K562 (cell line): Measurements from ENCODE around the gene ABHD17C. TPM values are rescaled to one million over a fixed set of nuclear protein-coding genes. Genes with fewer than 3 reads are reported as not detected.

Experiments used
- ATAC-seq: fragments of 200-7000 bp; cut with Tn5 transposase; 3 replicates; pipeline ENCODE4 v1.9.1; 2020; ENCODE audit warnings: moderate library complexity
- BruUV-seq: library from RNA; stranded (reverse); fragments of 400-500 nt; replicated peaks from 2 replicates; lab custom pipeline; 2021; lab: Mats Ljungman, UMichigan
- CTCF ChIA-PET: fragments of 300-600 bp; formaldehyde crosslinking; extraction: SDS; loops from one replicate; lab custom pipeline; 2021; ENCODE audit warnings: low intra/inter-chr PET ratio; lab: Yijun Ruan, JAX
- POLR2A ChIA-PET: fragments of 300-600, 350-650 bp; sonication (Branson Sonifier 250); formaldehyde crosslinking; extraction: SDS; loops from one replicate; lab custom pipeline; 2021; ENCODE audit warnings: antibody characterized with exemption, inconsistent platforms; lab: Yijun Ruan, JAX
- DNase-seq, 4 experiments: peaks; one replicate each; pipeline versions ENCODE4 v3.0.0 to v3.0.0-alpha.2; 2011 to 2018; ENCODE audit warnings: low spot score in 3 of 4, mixed read lengths in 3 of 4; ENCODE audit errors: extremely low read depth in 1 of 4
- FAIRE-seq: peaks from 2 replicates; lab custom pipeline; 2011; peaks lifted over from hg19 to GRCh38; lab: Jason Lieb, UNC
- H2AFZ ChIP-seq: 2 replicates; pipeline ENCODE4 v1.6.0; 2011; ENCODE audit warnings: low read depth, low read length, control low read depth, inconsistent platforms
- H3K27ac ChIP-seq: fragments of 200-600 bp; 3 replicates; pipeline ENCODE4 v1.8.0; 2011; ENCODE audit warnings: low read depth, mild to moderate bottlenecking, control low read depth, inconsistent platforms, low read length, moderate library complexity, mixed read lengths; ENCODE audit errors: extremely low read depth
- H3K27me3 ChIP-seq, 2 experiments: fragments of 300-600 bp in 1 of 2; 2 replicates in 1 of 2; 3 replicates in 1 of 2; pipeline versions ENCODE4 v1.6.0 to v1.8.0; 2011; ENCODE audit warnings: inconsistent platforms in 2 of 2, low read length in 2 of 2, mild to moderate bottlenecking in 1 of 2, mixed read lengths in 1 of 2, moderate library complexity in 1 of 2; ENCODE audit not compliant: control insufficient read depth in 2 of 2, insufficient read depth in 2 of 2
- H3K36me3 ChIP-seq: fragments of 300-600 bp; 3 replicates; pipeline ENCODE4 v1.8.0; 2011; ENCODE audit warnings: mild to moderate bottlenecking, low read length, inconsistent platforms; ENCODE audit not compliant: control insufficient read depth, insufficient read depth
- H3K4me1 ChIP-seq, 2 experiments: fragments of 200-600 bp in 1 of 2; replicated peaks in 1 of 2; 2 replicates in 1 of 2; 3 replicates in 1 of 2; pipeline versions ENCODE4 v1.5.1 to v1.8.0; 2011; ENCODE audit warnings: inconsistent platforms in 2 of 2, low read length in 2 of 2, mild to moderate bottlenecking in 1 of 2, mixed read lengths in 1 of 2, moderate library complexity in 1 of 2; ENCODE audit not compliant: control insufficient read depth in 2 of 2, insufficient read depth in 2 of 2
- H3K4me2 ChIP-seq: 2 replicates; pipeline ENCODE4 v1.6.1; 2011; ENCODE audit warnings: low read length, control low read depth, inconsistent platforms, mixed read lengths; ENCODE audit not compliant: insufficient read depth
- H3K4me3 ChIP-seq: fragments of 200-600 bp; sonication (generic), shearing (Covaris generic); 2 replicates; pipeline ENCODE4 v1.5.1; 2016; ENCODE audit warnings: control low read depth, inconsistent platforms
- H3K79me2 ChIP-seq: fragments of 200-600 bp; 3 replicates; pipeline ENCODE4 v1.8.0; 2011; ENCODE audit warnings: low read length, inconsistent platforms; ENCODE audit not compliant: control insufficient read depth, insufficient read depth
- H3K9ac ChIP-seq, 2 experiments: 2 replicates each; pipeline versions ENCODE4 v1.6.0 to v1.6.1; 2011; ENCODE audit warnings: low read depth in 2 of 2, low read length in 2 of 2, control low read depth in 1 of 2, inconsistent platforms in 1 of 2, mild to moderate bottlenecking in 1 of 2, mixed read lengths in 1 of 2; ENCODE audit not compliant: insufficient read depth in 1 of 2
- H3K9me1 ChIP-seq: one replicate; pipeline ENCODE4 v1.6.0; 2011; ENCODE audit warnings: inconsistent platforms, mild to moderate bottlenecking, low read length, moderate library complexity; ENCODE audit not compliant: control insufficient read depth, insufficient read depth
- H3K9me3 ChIP-seq: replicated peaks from 2 replicates; pipeline ENCODE4 v1.5.1; 2011; ENCODE audit warnings: low read depth, low read length, inconsistent platforms; ENCODE audit not compliant: control insufficient read depth, insufficient read depth
- H4K20me1 ChIP-seq: replicated peaks from 2 replicates; pipeline ENCODE4 v1.6.1; 2011; ENCODE audit warnings: low read length, inconsistent platforms, mixed read lengths; ENCODE audit not compliant: control insufficient read depth, insufficient read depth
- HDAC6 ChIP-seq: IDR thresholded peaks from 2 replicates; pipeline ENCODE4 v1.6.1; 2012; ENCODE audit warnings: low read depth, mild to moderate bottlenecking, control low read depth, inconsistent platforms, low read length, moderate library complexity
- HNRNPK ChIP-seq: fragments of 200-400 bp; formaldehyde crosslinking; IDR thresholded peaks from one replicate; pipeline ENCODE4 v1.6.1; 2018; ENCODE audit warnings: mild to moderate bottlenecking, low read depth, low read length; ENCODE audit not compliant: poor library complexity, severe bottlenecking
- JUNB ChIP-seq: fragments of 450-650 bp; formaldehyde crosslinking; conservative IDR thresholded peaks from 2 replicates; pipeline ENCODE4 v1.4.0; 2020; ENCODE audit warnings: mild to moderate bottlenecking
- MED1 ChIP-seq: sonication (generic); formaldehyde crosslinking; IDR thresholded peaks from 2 replicates; pipeline ENCODE4 v1.8.1; 2023; ENCODE audit warnings: missing genetic modification reagents, borderline replicate concordance
- MYC ChIP-seq, 2 experiments: fragments of 250-450 bp in 1 of 2; sonication (Bioruptor Pico) in 1 of 2; IDR thresholded peaks; 2 replicates each; pipeline versions ENCODE4 v1.5.1 to v1.6.1; 2012 to 2021; ENCODE audit warnings: low read depth in 2 of 2, borderline replicate concordance in 1 of 2, improper control_type of control experiment in 1 of 2, low read length in 1 of 2, mild to moderate bottlenecking in 1 of 2, moderate library complexity in 1 of 2
- POU5F1 ChIP-seq: fragments of 150-350 bp; IDR thresholded peaks from 2 replicates; pipeline ENCODE4 v1.6.1; 2014; ENCODE audit warnings: borderline replicate concordance, low read length, low read depth, mild to moderate bottlenecking; ENCODE audit not compliant: partially characterized antibody
- PRPF4 ChIP-seq: fragments of 200-400 bp; formaldehyde crosslinking; IDR thresholded peaks from one replicate; pipeline ENCODE4 v1.6.1; 2017; ENCODE audit warnings: low read length, low read depth, mild to moderate bottlenecking; ENCODE audit not compliant: insufficient read depth, poor library complexity, severe bottlenecking
- RBM14 ChIP-seq: fragments of 200-400 bp; formaldehyde crosslinking; IDR thresholded peaks from 2 replicates; pipeline ENCODE4 v1.6.1; 2018; ENCODE audit warnings: low read depth, mild to moderate bottlenecking, low read length, moderate library complexity, borderline replicate concordance; ENCODE audit not compliant: insufficient read depth
- TBP ChIP-seq: optimal IDR thresholded peaks from 2 replicates; pipeline ENCODE3; 2011; ENCODE audit warnings: low read depth, low read length, improper control_type of control experiment
- TEAD2 ChIP-seq: fragments of 450-650 bp; IDR thresholded peaks from 2 replicates; pipeline ENCODE4 v1.6.1; 2016; ENCODE audit warnings: missing genetic modification characterization, control low read depth, missing compliant biosample characterization
- ZC3H8 ChIP-seq: fragments of 450-650 bp; IDR thresholded peaks from 2 replicates; pipeline ENCODE4 v1.6.1; 2017
- ZKSCAN3 ChIP-seq: fragments of 250-450 bp; sonication (Bioruptor Pico); IDR thresholded peaks from 2 replicates; pipeline ENCODE4 v1.4.0; 2020
- ZNF644 ChIP-seq: fragments of 200-800 bp; sonication (Bioruptor generic); IDR thresholded peaks from 2 replicates; pipeline ENCODE4 v1.6.1; 2016; ENCODE audit warnings: low read depth, missing genetic modification characterization, missing compliant biosample characterization
- ZNF668 ChIP-seq: fragments of 250-450 bp; sonication (Bioruptor Pico); IDR thresholded peaks from 2 replicates; pipeline ENCODE4 v1.8.0; 2022; ENCODE audit warnings: mild to moderate bottlenecking, inconsistent platforms
- WGBS: fragments of 100-300 bp; shearing (Covaris generic); methylation state at CpG from one replicate; pipeline ENCODE4 v1.1.6; 2016; ENCODE audit warnings: low coverage, mixed read lengths; ENCODE audit not compliant: insufficient coverage; ENCODE audit errors: missing lambda C conversion rate; 5-methylcytosine and 5-hydroxymethylcytosine counted together
- in situ Hi-C: fragments of 300-500 bp; cut with MboI; formaldehyde crosslinking; loops from 4 replicates; pipeline ENCODE4 v1.15.0; 2018; ENCODE audit warnings: inconsistent platforms, mixed read lengths
- intact Hi-C: fragments of 100-400 bp; cut with micrococcal nuclease; formaldehyde crosslinking; loops from 2 replicates; pipeline ENCODE4 v1.14.2; 2022
- polyA plus RNA-seq, 8 experiments: library from polyadenylated mRNA; depleted of rRNA in 4 of 8; stranded (reverse) in 5 of 8; unstranded in 3 of 8; fragments of >200 nt; fragmentation: Nextera tagmentation in 2 of 8; fragmentation: Illumina TruSeq in 1 of 8; extraction: Ambion mirVana in 2 of 8; extraction: Trizol in 1 of 8; gene quantifications; 2 replicates each; pipeline versions ENCODE4 v1.2.1 to v1.2.3, GENCODE V29; 2011 to 2014; ENCODE audit warnings: inconsistent platforms in 1 of 8, missing spikeins in 1 of 8
- total RNA-seq, 7 experiments: library from RNA; depleted of rRNA in 6 of 7; stranded (reverse); fragments of >200 nt in 6 of 7; fragmentation: Illumina TruSeq in 2 of 7; extraction: Trizol in 2 of 7; gene quantifications; 2 replicates each; pipeline versions ENCODE4 v1.2.1 to v1.2.3, GENCODE V29; 2011 to 2021; ENCODE audit warnings: low replicate concordance in 1 of 7
- TF ChIP-seq, protein P1 (sequence below): IDR thresholded peaks from 2 replicates; pipeline ENCODE4 v1.6.1; 2011; ENCODE audit warnings: borderline replicate concordance, low read depth, mild to moderate bottlenecking, moderate library complexity, low read length; ENCODE audit not compliant: insufficient read depth, poor library complexity, severe bottlenecking
- TF ChIP-seq, protein P2 (sequence below): fragments of 250-450 bp; sonication (Bioruptor Pico); IDR thresholded peaks from 2 replicates; pipeline ENCODE4 v1.8.0; 2021; ENCODE audit warnings: moderate library complexity, mild to moderate bottlenecking, inconsistent platforms
- TF ChIP-seq, protein P3 (sequence below), 2 experiments: fragments of 250-450 bp in 1 of 2; fragments of 450-650 bp in 1 of 2; sonication (Bioruptor Pico) in 1 of 2; IDR thresholded peaks; 2 replicates each; pipeline versions ENCODE4 v1.6.1 to v1.8.0; 2016 to 2021; ENCODE audit warnings: mild to moderate bottlenecking in 2 of 2, moderate library complexity in 2 of 2, missing compliant biosample characterization in 1 of 2, missing genetic modification characterization in 1 of 2

ABHD17C gene
- total and polyA plus RNA-seq, 9 of the 15 experiments (the other 6 are each of a cell fraction or from before 2014, with no cell fraction given), result 0.04 to 0.42 (median 0.19) TPM; not detected in 1

DNA sequence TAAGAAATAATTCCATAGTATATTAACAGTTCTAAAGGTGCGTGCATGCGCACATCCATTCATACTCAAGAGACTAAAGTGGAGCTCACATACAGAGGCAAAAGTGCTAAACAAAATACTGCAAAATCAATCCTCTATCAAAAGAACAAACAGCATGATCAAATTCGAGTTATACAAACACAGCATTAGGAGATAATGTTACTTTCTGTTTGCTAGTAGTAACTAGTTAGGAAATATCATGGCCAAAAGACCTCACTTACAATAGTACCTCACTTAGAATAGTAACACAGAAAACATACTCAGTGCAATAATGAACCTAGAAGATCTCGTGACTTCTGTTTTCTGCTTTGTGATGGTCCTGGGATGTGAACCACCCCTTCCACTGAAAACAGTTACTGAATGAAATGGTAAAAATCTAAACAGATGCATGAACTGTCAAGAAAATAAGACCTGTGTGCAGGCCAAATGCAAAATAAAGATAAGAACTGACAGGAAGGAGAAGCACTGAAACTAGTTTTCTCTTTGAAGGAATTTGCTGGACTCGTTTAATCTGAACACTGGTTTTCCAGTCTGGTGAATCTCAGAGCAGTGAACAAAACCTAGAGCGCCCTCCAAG lies 63.1 kb downstream of the ABHD17C start (continued):
- TF ChIP-seq, protein P1, sequence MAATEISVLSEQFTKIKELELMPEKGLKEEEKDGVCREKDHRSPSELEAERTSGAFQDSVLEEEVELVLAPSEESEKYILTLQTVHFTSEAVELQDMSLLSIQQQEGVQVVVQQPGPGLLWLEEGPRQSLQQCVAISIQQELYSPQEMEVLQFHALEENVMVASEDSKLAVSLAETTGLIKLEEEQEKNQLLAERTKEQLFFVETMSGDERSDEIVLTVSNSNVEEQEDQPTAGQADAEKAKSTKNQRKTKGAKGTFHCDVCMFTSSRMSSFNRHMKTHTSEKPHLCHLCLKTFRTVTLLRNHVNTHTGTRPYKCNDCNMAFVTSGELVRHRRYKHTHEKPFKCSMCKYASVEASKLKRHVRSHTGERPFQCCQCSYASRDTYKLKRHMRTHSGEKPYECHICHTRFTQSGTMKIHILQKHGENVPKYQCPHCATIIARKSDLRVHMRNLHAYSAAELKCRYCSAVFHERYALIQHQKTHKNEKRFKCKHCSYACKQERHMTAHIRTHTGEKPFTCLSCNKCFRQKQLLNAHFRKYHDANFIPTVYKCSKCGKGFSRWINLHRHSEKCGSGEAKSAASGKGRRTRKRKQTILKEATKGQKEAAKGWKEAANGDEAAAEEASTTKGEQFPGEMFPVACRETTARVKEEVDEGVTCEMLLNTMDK, result no peak
- no peak for TF ChIP-seq TBP

DNA sequence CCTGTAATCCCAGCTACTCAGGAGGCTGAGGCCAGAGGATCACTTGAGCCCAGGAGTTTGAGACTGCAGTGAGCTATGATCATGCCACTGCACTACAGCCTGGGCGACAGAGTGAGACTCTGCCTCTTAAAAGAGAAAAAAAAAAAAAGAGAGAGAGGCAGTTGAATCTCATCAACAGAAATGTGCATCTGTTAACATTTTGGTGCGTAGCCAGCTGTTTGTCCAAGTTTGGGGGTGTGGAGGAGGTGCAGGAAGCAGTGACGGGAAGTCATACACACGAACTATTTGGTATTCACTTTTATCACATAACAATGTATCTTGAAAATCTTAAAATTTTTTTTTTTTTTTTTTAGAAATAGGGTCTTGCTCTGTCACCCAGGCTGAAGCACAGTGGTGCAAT lies 65.8 kb downstream of the ABHD17C start:
- no peak overlapping the region for H3K4me2 ChIP-seq
- no peaks in the 10 kb centered on the region for H3K4me1 ChIP-seq
- no peaks in the 10 kb centered on the region for H3K9me3 ChIP-seq
- ATAC-seq (no peak), FAIRE-seq (no peak), DNase-seq (no peak)
- ChIA-PET CTCF (interaction anchor here (0.6 kb wide), 1 partner anchor 19 kb away, joined by 3 read pairs; no protein-coding TSS in a partner anchor), POLR2A (no interaction called here)
- H3K9ac ChIP-seq, result no peak overlapping the region
- H3K27ac ChIP-seq, result no peak overlapping the region
- no peaks in the 10 kb centered on the region for H3K36me3 ChIP-seq
- H3K79me2 ChIP-seq, result no peaks in the 10 kb centered on the region
- intact Hi-C loops, result no loop called here
- in situ Hi-C loops, result no loop called here
- no peaks in the 10 kb centered on the region for H4K20me1 ChIP-seq
- no peak overlapping the region for H3K4me3 ChIP-seq
- 0% methylated on average over 4 of the region's 4 CpGs for WGBS
- BruUV-seq, result no TSS peak
- peaks cover 0 to 12% of the 10 kb centered on the region in 2 experiments; a peak in 3 of 5 replicates for H3K27me3 ChIP-seq
- no peaks in the 10 kb centered on the region for H3K9me1 ChIP-seq
- TF ChIP-seq ZNF668 (CRISPR knock-in tag) (no peak), POU5F1 (no peak), PRPF4 (no peak), MED1 (no peak), MYC (IDR thresholded peaks at IDR 0.05; ENCODE audit: low read depth, low read length) (no peak), MYC (CRISPR knock-in tag; IDR thresholded peaks at IDR 0.05; ENCODE audit: borderline replicate concordance, low read depth) (no peak), RBM14 (no peak), ZKSCAN3 (CRISPR knock-in tag) (no peak), JUNB (CRISPR knock-in tag) (no peak), TEAD2 (tag) (no peak), HDAC6 (no peak), ZNF644 (tag) (no peak), HNRNPK (no peak), ZC3H8 (no peak)
- TF ChIP-seq, protein P2, sequence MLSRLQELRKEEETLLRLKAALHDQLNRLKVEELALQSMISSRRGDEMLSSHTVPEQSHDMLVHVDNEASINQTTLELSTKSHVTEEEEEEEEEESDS, result no peak
- TF ChIP-seq, protein P3, sequence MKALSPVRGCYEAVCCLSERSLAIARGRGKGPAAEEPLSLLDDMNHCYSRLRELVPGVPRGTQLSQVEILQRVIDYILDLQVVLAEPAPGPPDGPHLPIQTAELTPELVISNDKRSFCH (CRISPR knock-in tag; IDR thresholded peaks at IDR 0.05), result no peak
- TF ChIP-seq, protein P3 (tag; IDR thresholded peaks at IDR 0.05), result no peak
- H2AFZ ChIP-seq, result no peak overlapping the region
